Measurements from ENCODE around the gene FAR2. TPM values are rescaled to one million over a fixed set of nuclear protein-coding genes. Genes with fewer than 3 reads are reported as not detected.

The FAR2 gene
- total RNA-seq, 2 experiments from 2014 or later = 0.53 to 1.6 TPM

GRCh38 chr12:29104516-29104915 is 44.6 kb upstream of the FAR2 start:
- no peaks in the 10 kb centered on the region for H3K9me3 ChIP-seq (ENCODE audit: control insufficient read depth in 1 of 2, insufficient read depth in 1 of 2, low read length in 2 of 2)
- no peak overlapping the region for H3K4me3 ChIP-seq (ENCODE audit: low read length)
- H3K27ac ChIP-seq (ENCODE audit: low read depth in 1 of 2, low read length in 2 of 2) = peak overlapping the region; percentile 66 to 83
- Mint-ChIP-seq H3K4me1 (ENCODE audit: low read depth) (peaks cover 37% of the 10 kb centered on the region), H3K36me3 (ENCODE audit: low read depth) (no peaks in the 10 kb centered on the region), H3K27me3 (no peaks in the 10 kb centered on the region), H3K4me3 (peak overlapping the region; percentile 63), H3K27ac (peak overlapping the region; percentile 95), H3K9me3 (peaks cover 8% of the 10 kb centered on the region)
- peaks cover 13% of the 10 kb centered on the region for H3K4me1 ChIP-seq (ENCODE audit: insufficient read depth, low read length)
- TF ChIP-seq CTCF (IDR thresholded peaks at IDR 0.05) = no peak
- intact Hi-C loops (cut with DNase I, micrococcal nuclease) = loop anchor here (5.0 to 10.0 kb wide), 2 partner anchors 278 to 1590 kb away; partner anchors contain the start of genes ERGIC2 (in 1 of the 2) and IPO8 (in 1 of the 2)
- H3K36me3 ChIP-seq (ENCODE audit: insufficient read depth, low read length) = no peaks in the 10 kb centered on the region
- H3K27me3 ChIP-seq (ENCODE audit: control insufficient read depth in 1 of 2, insufficient read depth in 2 of 2, low read length in 2 of 2) = no peaks in the 10 kb centered on the region
- peak in 2 of 14 experiments; percentile 29 to 47 for DNase-seq
- ChIA-PET POLR2A (interaction anchor here (0.9 to 2.2 kb wide), 4 partner anchors 23 to 914 kb away, joined by 3 to 7 read pairs (median 3); partner anchors contain the start of gene ERGIC2), CTCF (interaction anchor here (1.5 kb wide), 1 partner anchor 47 kb away, joined by 3 read pairs; no protein-coding TSS in a partner anchor)
- ATAC-seq (ENCODE audit: poor library complexity) = peak; percentile 8

GRCh38 chr12:29110506-29111442 is 38.3 kb upstream of the FAR2 start:
- ATAC-seq (ENCODE audit: poor library complexity) = no peak
- Histone ChIP-seq H3K4me1 (ENCODE audit: insufficient read depth, low read length) (no peaks in the 10 kb centered on the region), H3K27ac (ENCODE audit: low read depth in 1 of 2, low read length in 2 of 2) (no peak overlapping the region), H3K36me3 (ENCODE audit: insufficient read depth, low read length) (no peaks in the 10 kb centered on the region), H3K27me3 (ENCODE audit: control insufficient read depth in 1 of 2, insufficient read depth in 2 of 2, low read length in 2 of 2) (no peaks in the 10 kb centered on the region), H3K9me3 (ENCODE audit: control insufficient read depth in 1 of 2, insufficient read depth in 1 of 2, low read length in 2 of 2) (peaks cover 4 to 7% of the 10 kb centered on the region in 2 experiments), H3K4me3 (ENCODE audit: low read length) (no peak overlapping the region)
- Mint-ChIP-seq H3K27me3 (no peaks in the 10 kb centered on the region), H3K36me3 (ENCODE audit: low read depth) (peaks cover 4% of the 10 kb centered on the region), H3K4me3 (no peak overlapping the region), H3K27ac (no peak overlapping the region), H3K4me1 (ENCODE audit: low read depth) (no peaks in the 10 kb centered on the region), H3K9me3 (peaks cover 14% of the 10 kb centered on the region)
- CTCF ChIA-PET = no interaction called here
- POLR2A ChIA-PET = no interaction called here
- TF ChIP-seq CTCF (IDR thresholded peaks at IDR 0.05) = no peak
- intact Hi-C loops (cut with DNase I, micrococcal nuclease) = no loop called here
- no peak for DNase-seq

GRCh38 chr12:29113101-29113500 is 36.0 kb upstream of the FAR2 start:
- H3K27me3 Mint-ChIP-seq = peaks cover 4% of the 10 kb centered on the region
- TF ChIP-seq CTCF (IDR thresholded peaks at IDR 0.05) = no peak
- ChIA-PET POLR2A (interaction anchor here (1.1 kb wide), 1 partner anchor 10 kb away, joined by 3 read pairs; no protein-coding TSS in a partner anchor), CTCF (no interaction called here)
- peaks cover 4 to 7% of the 10 kb centered on the region in 2 experiments for H3K9me3 ChIP-seq (ENCODE audit: control insufficient read depth in 1 of 2, insufficient read depth in 1 of 2, low read length in 2 of 2)
- no peak overlapping the region for H3K27ac ChIP-seq (ENCODE audit: low read depth in 1 of 2, low read length in 2 of 2)
- peaks cover 4% of the 10 kb centered on the region for H3K36me3 Mint-ChIP-seq (ENCODE audit: low read depth)
- no peak overlapping the region for H3K27ac Mint-ChIP-seq
- no peaks in the 10 kb centered on the region for H3K36me3 ChIP-seq (ENCODE audit: insufficient read depth, low read length)
- ATAC-seq (ENCODE audit: poor library complexity) (no peak), DNase-seq (no peak)
- H3K9me3 Mint-ChIP-seq = peaks cover 14% of the 10 kb centered on the region
- intact Hi-C loops (cut with DNase I, micrococcal nuclease) = no loop called here
- no peaks in the 10 kb centered on the region for H3K4me1 ChIP-seq (ENCODE audit: insufficient read depth, low read length)
- no peaks in the 10 kb centered on the region for H3K27me3 ChIP-seq (ENCODE audit: control insufficient read depth in 1 of 2, insufficient read depth in 2 of 2, low read length in 2 of 2)
- H3K4me1 Mint-ChIP-seq (ENCODE audit: low read depth) = no peaks in the 10 kb centered on the region
- H3K4me3 ChIP-seq (ENCODE audit: low read length) = no peak overlapping the region
- H3K4me3 Mint-ChIP-seq = no peak overlapping the region

Data from CD4-positive, alpha-beta T cell (primary cell).